Keratinocyte (primary cell): ENCODE data around the gene TAP1. TPM values are rescaled to one million over a fixed set of nuclear protein-coding genes. Genes with fewer than 3 reads are reported as not detected.

Experiments used
- DNase-seq: peaks from one replicate; pipeline ENCODE4 v3.0.0-alpha.2; 2011; ENCODE audit warnings: low read depth, missing footprints, low spot score
- FAIRE-seq: peaks from 2 replicates; lab custom pipeline; 2011; peaks lifted over from hg19 to GRCh38; lab: Jason Lieb, UNC
- H2AFZ ChIP-seq: 2 replicates; pipeline ENCODE4 v1.6.0; 2012; ENCODE audit warnings: low read length, control low read depth, inconsistent platforms; ENCODE audit not compliant: control insufficient read depth
- H3K27ac ChIP-seq: 2 replicates; pipeline ENCODE4 v1.5.1; 2011; ENCODE audit warnings: low read length; ENCODE audit not compliant: control insufficient read depth, insufficient read depth
- H3K27me3 ChIP-seq: 3 replicates; pipeline ENCODE4 v1.6.0; 2011; ENCODE audit warnings: low read length; ENCODE audit not compliant: control insufficient read depth, insufficient read depth; ENCODE audit errors: extremely low read depth
- H3K36me3 ChIP-seq, 2 experiments: 2 replicates in 1 of 2; 3 replicates in 1 of 2; pipeline ENCODE4 v1.5.1; 2011; ENCODE audit warnings: low read length in 2 of 2, mild to moderate bottlenecking in 1 of 2; ENCODE audit not compliant: control insufficient read depth in 2 of 2, insufficient read depth in 2 of 2; ENCODE audit errors: extremely low read depth in 1 of 2
- H3K4me1 ChIP-seq: 3 replicates; pipeline ENCODE4 v1.5.1; 2011; ENCODE audit warnings: low read length; ENCODE audit not compliant: control insufficient read depth, insufficient read depth; ENCODE audit errors: extremely low read depth
- H3K4me2 ChIP-seq: 3 replicates; pipeline ENCODE4 v1.6.0; 2011; ENCODE audit warnings: low read depth, low read length; ENCODE audit not compliant: control insufficient read depth, insufficient read depth; ENCODE audit errors: extremely low read depth
- H3K4me3 ChIP-seq, 3 experiments: fragments of 200-600 bp in 1 of 3; sonication (generic) in 1 of 3; 2 replicates in 2 of 3; 3 replicates in 1 of 3; pipeline ENCODE4 v1.5.1; 2011 to 2016; ENCODE audit warnings: low read length in 3 of 3, mild to moderate bottlenecking in 3 of 3, control low read depth in 2 of 3, inconsistent platforms in 1 of 3, low read depth in 1 of 3, mixed read lengths in 1 of 3, mixed run types in 1 of 3, moderate library complexity in 1 of 3; ENCODE audit not compliant: control insufficient read depth in 2 of 3, insufficient read depth in 2 of 3; ENCODE audit errors: extremely low read depth in 1 of 3
- H3K79me2 ChIP-seq: 2 replicates; pipeline ENCODE4 v1.6.0; 2012; ENCODE audit warnings: low read length; ENCODE audit not compliant: control insufficient read depth, insufficient read depth
- H3K9ac ChIP-seq: 3 replicates; pipeline ENCODE4 v1.6.0; 2011; ENCODE audit warnings: low read length; ENCODE audit not compliant: control insufficient read depth, insufficient read depth; ENCODE audit errors: extremely low read depth
- H3K9me1 ChIP-seq: 3 replicates; pipeline ENCODE4 v1.6.0; 2011; ENCODE audit warnings: low read length; ENCODE audit not compliant: control insufficient read depth, insufficient read depth; ENCODE audit errors: extremely low read depth
- H3K9me3 ChIP-seq: 2 replicates; pipeline ENCODE4 v1.5.1; 2012; ENCODE audit warnings: low read depth, low read length; ENCODE audit not compliant: control insufficient read depth
- H4K20me1 ChIP-seq: 3 replicates; pipeline ENCODE4 v1.6.0; 2011; ENCODE audit warnings: low read length; ENCODE audit not compliant: control insufficient read depth, insufficient read depth; ENCODE audit errors: extremely low read depth
- EZH2 ChIP-seq: IDR thresholded peaks from one replicate; pipeline ENCODE4 v1.6.1; 2012; ENCODE audit warnings: inconsistent platforms, mild to moderate bottlenecking, low read length, moderate library complexity
- dilution Hi-C: fragments of 300-500 bp; cut with MboI; formaldehyde crosslinking; loops from one replicate; pipeline ENCODE4 v1.7.0; 2020; ENCODE audit warnings: low sequenced_read_pairs; ENCODE audit not compliant: extremely low pct_ligation_motif_present
- polyA plus RNA-seq, 5 experiments: library from polyadenylated mRNA; depleted of rRNA in 3 of 5; stranded (reverse) in 3 of 5; stranded (forward) in 1 of 5; unstranded in 1 of 5; fragments of >200 nt; gene quantifications; 1 replicate in 1 of 5; 2 replicates in 3 of 5; 3 replicates in 1 of 5; pipeline versions ENCODE4 v1.2.1 to v1.2.3, GENCODE V29; 2011 to 2012; ENCODE audit warnings: missing spikeins in 2 of 5, low read depth in 1 of 5, low replicate concordance in 1 of 5
- TF ChIP-seq, protein P1 (sequence below), 3 experiments: IDR thresholded peaks in 1 of 3; conservative IDR thresholded peaks in 1 of 3; optimal IDR thresholded peaks in 1 of 3; 2 replicates in 2 of 3; 3 replicates in 1 of 3; pipeline versions ENCODE3 to v1.5.1; 2011; ENCODE audit warnings: low read length in 3 of 3, mild to moderate bottlenecking in 3 of 3, moderate library complexity in 2 of 3, control low read depth in 1 of 3, inconsistent platforms in 1 of 3; ENCODE audit not compliant: insufficient read depth in 2 of 3; ENCODE audit errors: extremely low read depth in 1 of 3

TAP1 gene
- polyA plus RNA-seq, 1 donor (not counting 4 experiments of a cell fraction or from before 2014, with no cell fraction given), result 56.1 TPM

- no peaks in the 10 kb centered on the region for H3K9me3 ChIP-seq
- dilution Hi-C loops, result no loop called here
- no peak for FAIRE-seq
- H2AFZ ChIP-seq, result no peak overlapping the region
- H3K36me3 ChIP-seq, result no peaks in the 10 kb centered on the region
- no peaks in the 10 kb centered on the region for H3K9me1 ChIP-seq
- no peak overlapping the region for H3K4me3 ChIP-seq
- H3K9ac ChIP-seq, result no peak overlapping the region
- no peaks in the 10 kb centered on the region for H4K20me1 ChIP-seq
- H3K79me2 ChIP-seq, result no peaks in the 10 kb centered on the region
- H3K27me3 ChIP-seq, result no peaks in the 10 kb centered on the region
- no peak for TF ChIP-seq EZH2
- no peak overlapping the region for H3K4me2 ChIP-seq
- H3K4me1 ChIP-seq, result peaks cover 7% of the 10 kb centered on the region
- no peak overlapping the region for H3K27ac ChIP-seq
- no peak for DNase-seq
These were observed 34.1 kb upstream of the TAP1 start for GRCh38 chr6:32887616-32888015.

- no peak for FAIRE-seq
- H2AFZ ChIP-seq, result no peak overlapping the region
- no peaks in the 10 kb centered on the region for H3K36me3 ChIP-seq
- no peaks in the 10 kb centered on the region for H3K79me2 ChIP-seq
- no peak overlapping the region for H3K4me2 ChIP-seq
- no peaks in the 10 kb centered on the region for H3K9me3 ChIP-seq
- no peak for DNase-seq
- no peak overlapping the region for H3K4me3 ChIP-seq
- TF ChIP-seq, protein P1, sequence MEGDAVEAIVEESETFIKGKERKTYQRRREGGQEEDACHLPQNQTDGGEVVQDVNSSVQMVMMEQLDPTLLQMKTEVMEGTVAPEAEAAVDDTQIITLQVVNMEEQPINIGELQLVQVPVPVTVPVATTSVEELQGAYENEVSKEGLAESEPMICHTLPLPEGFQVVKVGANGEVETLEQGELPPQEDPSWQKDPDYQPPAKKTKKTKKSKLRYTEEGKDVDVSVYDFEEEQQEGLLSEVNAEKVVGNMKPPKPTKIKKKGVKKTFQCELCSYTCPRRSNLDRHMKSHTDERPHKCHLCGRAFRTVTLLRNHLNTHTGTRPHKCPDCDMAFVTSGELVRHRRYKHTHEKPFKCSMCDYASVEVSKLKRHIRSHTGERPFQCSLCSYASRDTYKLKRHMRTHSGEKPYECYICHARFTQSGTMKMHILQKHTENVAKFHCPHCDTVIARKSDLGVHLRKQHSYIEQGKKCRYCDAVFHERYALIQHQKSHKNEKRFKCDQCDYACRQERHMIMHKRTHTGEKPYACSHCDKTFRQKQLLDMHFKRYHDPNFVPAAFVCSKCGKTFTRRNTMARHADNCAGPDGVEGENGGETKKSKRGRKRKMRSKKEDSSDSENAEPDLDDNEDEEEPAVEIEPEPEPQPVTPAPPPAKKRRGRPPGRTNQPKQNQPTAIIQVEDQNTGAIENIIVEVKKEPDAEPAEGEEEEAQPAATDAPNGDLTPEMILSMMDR (optimal IDR thresholded peaks at IDR 0.05 in 1 of 3, IDR thresholded peaks at IDR 0.05 in 1 of 3, conservative IDR thresholded peaks at IDR 0.05 in 1 of 3; ENCODE audit: extremely low read depth in 1 of 3, insufficient read depth in 2 of 3, low read length in 3 of 3), result no peak
- no peak for TF ChIP-seq EZH2
- H4K20me1 ChIP-seq, result no peaks in the 10 kb centered on the region
- H3K27me3 ChIP-seq, result no peaks in the 10 kb centered on the region
- no peaks in the 10 kb centered on the region for H3K9me1 ChIP-seq
- H3K4me1 ChIP-seq, result peaks cover 10% of the 10 kb centered on the region
- H3K9ac ChIP-seq, result no peak overlapping the region
- dilution Hi-C loops, result no loop called here
- H3K27ac ChIP-seq, result no peak overlapping the region
These were observed 33.3 kb upstream of the TAP1 start for GRCh38 chr6:32886681-32887383.
